OCI-LY7 (cell line): ENCODE measurements around the gene FNDC3B.

ENCODE experiments used
- EZH2phosphoT487 ChIP-seq: fragments of 200-600 bp; sonication (generic); IDR thresholded peaks from 2 replicates; pipeline ENCODE4 v1.6.1; 2018; ENCODE audit warnings: low read depth, borderline replicate concordance, mild to moderate bottlenecking, mixed run types, antibody characterized with exemption, low read length, moderate library complexity, mixed read lengths
- TF ChIP-seq, protein P1 (sequence below): fragments of 200-600 bp; sonication (generic); conservative IDR thresholded peaks from 2 replicates; pipeline ENCODE4 v1.5.1; 2014; ENCODE audit warnings: mild to moderate bottlenecking, antibody characterized with exemption, low read length, moderate library complexity, mixed read lengths

- TF ChIP-seq, protein P1, sequence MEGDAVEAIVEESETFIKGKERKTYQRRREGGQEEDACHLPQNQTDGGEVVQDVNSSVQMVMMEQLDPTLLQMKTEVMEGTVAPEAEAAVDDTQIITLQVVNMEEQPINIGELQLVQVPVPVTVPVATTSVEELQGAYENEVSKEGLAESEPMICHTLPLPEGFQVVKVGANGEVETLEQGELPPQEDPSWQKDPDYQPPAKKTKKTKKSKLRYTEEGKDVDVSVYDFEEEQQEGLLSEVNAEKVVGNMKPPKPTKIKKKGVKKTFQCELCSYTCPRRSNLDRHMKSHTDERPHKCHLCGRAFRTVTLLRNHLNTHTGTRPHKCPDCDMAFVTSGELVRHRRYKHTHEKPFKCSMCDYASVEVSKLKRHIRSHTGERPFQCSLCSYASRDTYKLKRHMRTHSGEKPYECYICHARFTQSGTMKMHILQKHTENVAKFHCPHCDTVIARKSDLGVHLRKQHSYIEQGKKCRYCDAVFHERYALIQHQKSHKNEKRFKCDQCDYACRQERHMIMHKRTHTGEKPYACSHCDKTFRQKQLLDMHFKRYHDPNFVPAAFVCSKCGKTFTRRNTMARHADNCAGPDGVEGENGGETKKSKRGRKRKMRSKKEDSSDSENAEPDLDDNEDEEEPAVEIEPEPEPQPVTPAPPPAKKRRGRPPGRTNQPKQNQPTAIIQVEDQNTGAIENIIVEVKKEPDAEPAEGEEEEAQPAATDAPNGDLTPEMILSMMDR, result no peak
- no peak for TF ChIP-seq EZH2phosphoT487
These were observed 302.8 kb downstream of the FNDC3B start for GRCh38 chr3:172342097-172342659.
